Neural cell (in vitro differentiated cells): ENCODE results near the gene MOCS1. TPM values are rescaled to one million over a fixed set of nuclear protein-coding genes. Genes with fewer than 3 reads are reported as not detected.

Experiments
- H2AFZ ChIP-seq: fragments of 200-600, 300-800 bp; sonication (generic), shearing (Covaris generic); 2 replicates; pipeline ENCODE4 v1.6.0; 2014; ENCODE audit warnings: low read depth, mild to moderate bottlenecking, antibody characterized with exemption, low read length, moderate library complexity
- H3F3A ChIP-seq: fragments of 200-600 bp; shearing (Covaris generic); 2 replicates; pipeline ENCODE4 v1.6.1; 2016; ENCODE audit warnings: mild to moderate bottlenecking, moderate library complexity, mixed read lengths, antibody characterized with exemption, low read length; ENCODE audit not compliant: insufficient read depth, poor library complexity, severe bottlenecking
- H3K27ac ChIP-seq: fragments of 200-600, 300-800 bp; sonication (generic), shearing (Covaris generic); 2 replicates; pipeline ENCODE4 v1.5.1; 2014; ENCODE audit warnings: mild to moderate bottlenecking, low read length, moderate library complexity
- H3K27me3 ChIP-seq: fragments of 300-800, 200-600 bp; sonication (generic), shearing (Covaris generic); 2 replicates; pipeline ENCODE4 v1.6.0; 2014; ENCODE audit warnings: mild to moderate bottlenecking, low read depth, low read length, moderate library complexity; ENCODE audit not compliant: insufficient read depth
- H3K36me3 ChIP-seq: fragments of 300-800, 200-600 bp; sonication (generic), shearing (Covaris generic); 2 replicates; pipeline ENCODE4 v1.5.1; 2014; ENCODE audit warnings: mild to moderate bottlenecking, antibody characterized with exemption, low read length, moderate library complexity; ENCODE audit not compliant: insufficient read depth
- H3K4me2 ChIP-seq: fragments of 300-800, 200-600 bp; sonication (generic), shearing (Covaris generic); 2 replicates; pipeline ENCODE4 v1.6.0; 2014; ENCODE audit warnings: mild to moderate bottlenecking, low read length
- H3K4me3 ChIP-seq: fragments of 300-800, 200-600 bp; sonication (generic), shearing (Covaris generic); 2 replicates; pipeline ENCODE4 v1.5.1; 2014; ENCODE audit warnings: mild to moderate bottlenecking, low read length, moderate library complexity
- H3K79me2 ChIP-seq: fragments of 200-600 bp; shearing (Covaris generic); replicated peaks from 2 replicates; pipeline ENCODE4 v1.6.0; 2014; ENCODE audit warnings: mild to moderate bottlenecking, low read length, moderate library complexity; ENCODE audit not compliant: insufficient read depth
- H3K9ac ChIP-seq: fragments of 300-800, 200-600 bp; sonication (generic), shearing (Covaris generic); 2 replicates; pipeline ENCODE4 v1.6.1; 2016; ENCODE audit warnings: mild to moderate bottlenecking, low read length, mixed read lengths
- H3K9me2 ChIP-seq: fragments of 200-600 bp; shearing (Covaris generic); 2 replicates; pipeline ENCODE4 v1.6.1; 2016; ENCODE audit warnings: mild to moderate bottlenecking, low read length, mixed read lengths; ENCODE audit not compliant: insufficient read depth
- H3K9me3 ChIP-seq: fragments of 200-600, 300-800 bp; sonication (generic), shearing (Covaris generic); 2 replicates; pipeline ENCODE4 v1.6.1; 2016; ENCODE audit warnings: mild to moderate bottlenecking, mixed run types, low read length, moderate library complexity, mixed read lengths
- H4K20me1 ChIP-seq: fragments of 200-600 bp; shearing (Covaris generic); 2 replicates; pipeline ENCODE4 v1.6.1; 2016; ENCODE audit warnings: mild to moderate bottlenecking, mixed run types; ENCODE audit not compliant: insufficient read depth
- CTCF ChIP-seq: fragments of 450-650 bp; IDR thresholded peaks from 2 replicates; pipeline ENCODE4 v1.5.1; 2014; ENCODE audit warnings: antibody characterized with exemption, mild to moderate bottlenecking, moderate library complexity; ENCODE audit not compliant: poor library complexity, severe bottlenecking
- EP300 ChIP-seq: fragments of 450-650 bp; conservative IDR thresholded peaks from 2 replicates; pipeline ENCODE4 v1.6.1; 2014; ENCODE audit warnings: antibody characterized with exemption, mild to moderate bottlenecking, moderate library complexity; ENCODE audit not compliant: poor library complexity, severe bottlenecking
- EZH2 ChIP-seq: fragments of 200-600, 300-800 bp; shearing (Covaris generic), sonication (generic); IDR thresholded peaks from 2 replicates; pipeline ENCODE4 v1.6.1; 2014; ENCODE audit warnings: antibody characterized with exemption, low read length, borderline replicate concordance, mild to moderate bottlenecking; ENCODE audit not compliant: insufficient read depth, poor library complexity, severe bottlenecking
- MXI1 ChIP-seq: fragments of 450-650 bp; conservative IDR thresholded peaks from 2 replicates; pipeline ENCODE4 v1.6.1; 2014; ENCODE audit warnings: antibody characterized with exemption, mild to moderate bottlenecking; ENCODE audit not compliant: poor library complexity, severe bottlenecking
- POLR2AphosphoS5 ChIP-seq: IDR thresholded peaks from 2 replicates; pipeline ENCODE4 v1.6.1; 2012
- RAD21 ChIP-seq: fragments of 450-650 bp; conservative IDR thresholded peaks from 2 replicates; pipeline ENCODE4 v1.6.1; 2014; ENCODE audit warnings: antibody characterized with exemption, mild to moderate bottlenecking, moderate library complexity
- SMC3 ChIP-seq: fragments of 450-650 bp; conservative IDR thresholded peaks from 2 replicates; pipeline ENCODE4 v1.6.1; 2014; ENCODE audit warnings: antibody characterized with exemption, mild to moderate bottlenecking, moderate library complexity; ENCODE audit not compliant: poor library complexity
- TAF1 ChIP-seq: IDR thresholded peaks from 2 replicates; pipeline ENCODE4 v1.6.1; 2012; ENCODE audit warnings: low read depth
- polyA plus RNA-seq: library from polyadenylated mRNA; depleted of rRNA; stranded (reverse); fragments of >200 nt; gene quantifications from 2 replicates; pipeline ENCODE4 v1.2.3, GENCODE V29; 2014
- TF ChIP-seq, protein P1 (sequence below): IDR thresholded peaks from 2 replicates; pipeline ENCODE4 v1.6.1; 2012; ENCODE audit warnings: borderline replicate concordance

MOCS1 gene
- polyA plus RNA-seq, 1 donor from 2014 or later, result 4.6 TPM

DNA sequence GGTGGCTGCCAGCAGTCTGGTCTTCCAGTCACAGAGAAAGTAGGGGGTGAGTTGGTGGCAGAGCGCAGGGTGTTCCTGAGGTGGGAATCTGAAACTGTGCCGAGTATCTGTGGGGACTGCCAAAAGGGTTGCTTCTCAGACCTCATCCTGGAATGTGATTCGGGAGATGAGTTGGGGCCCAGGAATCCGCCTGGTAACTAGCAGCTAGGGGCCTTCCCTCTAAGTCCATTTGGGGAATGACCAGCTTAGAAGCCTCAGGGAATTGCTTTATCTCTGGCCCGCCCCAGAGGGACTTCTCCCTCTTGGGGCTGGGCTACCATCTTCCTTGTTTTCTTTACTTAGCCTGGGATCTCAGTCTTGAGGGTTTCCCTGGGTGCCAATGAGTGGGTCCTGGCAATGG is 49.6 kb downstream of the MOCS1 start:
- Histone ChIP-seq H2AFZ (no peak overlapping the region), H3K27ac (no peak overlapping the region), H3K9me3 (no peaks in the 10 kb centered on the region), H3F3A (no peaks in the 10 kb centered on the region), H3K9me2 (no peaks in the 10 kb centered on the region), H3K36me3 (no peaks in the 10 kb centered on the region), H4K20me1 (no peaks in the 10 kb centered on the region), H3K4me3 (no peak overlapping the region), H3K27me3 (no peaks in the 10 kb centered on the region), H3K9ac (no peak overlapping the region), H3K79me2 (no peaks in the 10 kb centered on the region), H3K4me2 (no peak overlapping the region)
- no peak for TF ChIP-seq EZH2

DNA sequence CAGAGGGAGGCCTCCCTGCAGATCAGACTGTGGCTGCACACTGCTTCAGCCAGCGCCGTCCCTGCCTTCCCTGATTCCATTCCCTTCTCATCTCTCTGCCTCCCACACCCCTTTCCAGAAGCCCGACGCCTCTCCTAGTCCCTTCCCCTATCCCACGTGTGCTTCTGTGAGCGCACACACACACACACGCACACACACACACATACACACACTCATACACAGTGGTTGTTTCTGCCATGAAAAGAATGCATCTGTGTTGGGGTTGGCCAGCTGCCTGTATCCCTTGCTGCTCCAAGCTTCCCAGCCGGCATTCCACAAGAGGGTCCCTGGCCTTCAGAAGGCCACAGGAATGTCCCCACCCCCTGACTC is 51.7 kb downstream of the MOCS1 start:
- no peak overlapping the region for H3K4me2 ChIP-seq
- H3K9ac ChIP-seq, result no peak overlapping the region
- H3K4me3 ChIP-seq, result no peak overlapping the region
- H3K36me3 ChIP-seq, result no peaks in the 10 kb centered on the region
- TF ChIP-seq, protein P1, sequence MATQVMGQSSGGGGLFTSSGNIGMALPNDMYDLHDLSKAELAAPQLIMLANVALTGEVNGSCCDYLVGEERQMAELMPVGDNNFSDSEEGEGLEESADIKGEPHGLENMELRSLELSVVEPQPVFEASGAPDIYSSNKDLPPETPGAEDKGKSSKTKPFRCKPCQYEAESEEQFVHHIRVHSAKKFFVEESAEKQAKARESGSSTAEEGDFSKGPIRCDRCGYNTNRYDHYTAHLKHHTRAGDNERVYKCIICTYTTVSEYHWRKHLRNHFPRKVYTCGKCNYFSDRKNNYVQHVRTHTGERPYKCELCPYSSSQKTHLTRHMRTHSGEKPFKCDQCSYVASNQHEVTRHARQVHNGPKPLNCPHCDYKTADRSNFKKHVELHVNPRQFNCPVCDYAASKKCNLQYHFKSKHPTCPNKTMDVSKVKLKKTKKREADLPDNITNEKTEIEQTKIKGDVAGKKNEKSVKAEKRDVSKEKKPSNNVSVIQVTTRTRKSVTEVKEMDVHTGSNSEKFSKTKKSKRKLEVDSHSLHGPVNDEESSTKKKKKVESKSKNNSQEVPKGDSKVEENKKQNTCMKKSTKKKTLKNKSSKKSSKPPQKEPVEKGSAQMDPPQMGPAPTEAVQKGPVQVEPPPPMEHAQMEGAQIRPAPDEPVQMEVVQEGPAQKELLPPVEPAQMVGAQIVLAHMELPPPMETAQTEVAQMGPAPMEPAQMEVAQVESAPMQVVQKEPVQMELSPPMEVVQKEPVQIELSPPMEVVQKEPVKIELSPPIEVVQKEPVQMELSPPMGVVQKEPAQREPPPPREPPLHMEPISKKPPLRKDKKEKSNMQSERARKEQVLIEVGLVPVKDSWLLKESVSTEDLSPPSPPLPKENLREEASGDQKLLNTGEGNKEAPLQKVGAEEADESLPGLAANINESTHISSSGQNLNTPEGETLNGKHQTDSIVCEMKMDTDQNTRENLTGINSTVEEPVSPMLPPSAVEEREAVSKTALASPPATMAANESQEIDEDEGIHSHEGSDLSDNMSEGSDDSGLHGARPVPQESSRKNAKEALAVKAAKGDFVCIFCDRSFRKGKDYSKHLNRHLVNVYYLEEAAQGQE, result no peak
- TF ChIP-seq MXI1 (no peak), TAF1 (no peak), SMC3 (no peak), POLR2AphosphoS5 (no peak), CTCF (no peak), EZH2 (no peak), RAD21 (no peak), EP300 (no peak)
- H3K79me2 ChIP-seq, result no peaks in the 10 kb centered on the region
- no peak overlapping the region for H3K27ac ChIP-seq
- no peaks in the 10 kb centered on the region for H3K27me3 ChIP-seq
- H4K20me1 ChIP-seq, result no peaks in the 10 kb centered on the region
- H3F3A ChIP-seq, result no peaks in the 10 kb centered on the region
- H3K9me2 ChIP-seq, result no peaks in the 10 kb centered on the region
- H3K9me3 ChIP-seq, result no peaks in the 10 kb centered on the region
- H2AFZ ChIP-seq, result no peak overlapping the region
